ENCODE results near the gene TRIM52. TPM values are rescaled to one million over a fixed set of nuclear protein-coding genes. Genes with fewer than 3 reads are reported as not detected.
"Not testable (repeated sequence)": the region's sequence is repeated elsewhere in the genome, so short reads cannot be mapped to it uniquely, and the experiment has no call there.

Gene TRIM52
- total RNA-seq, 1 experiment from 2014 or later, result 9.3 TPM

- intact Hi-C loops (cut with micrococcal nuclease; ENCODE audit: unreplicated experiment) (no loop called here), in situ Hi-C loops (cut with HindIII; ENCODE audit: low pct_unique_long_range_greater_than_20kb, low sequenced_read_pairs) (no loop called here)
- peak; percentile 67; the same call in 1 of the 2 replicates for TF ChIP-seq SIN3A (IDR thresholded peaks at IDR 0.05; ENCODE audit: borderline replicate concordance, insufficient read depth, low read depth, low read length)
- TF ChIP-seq, protein P1, sequence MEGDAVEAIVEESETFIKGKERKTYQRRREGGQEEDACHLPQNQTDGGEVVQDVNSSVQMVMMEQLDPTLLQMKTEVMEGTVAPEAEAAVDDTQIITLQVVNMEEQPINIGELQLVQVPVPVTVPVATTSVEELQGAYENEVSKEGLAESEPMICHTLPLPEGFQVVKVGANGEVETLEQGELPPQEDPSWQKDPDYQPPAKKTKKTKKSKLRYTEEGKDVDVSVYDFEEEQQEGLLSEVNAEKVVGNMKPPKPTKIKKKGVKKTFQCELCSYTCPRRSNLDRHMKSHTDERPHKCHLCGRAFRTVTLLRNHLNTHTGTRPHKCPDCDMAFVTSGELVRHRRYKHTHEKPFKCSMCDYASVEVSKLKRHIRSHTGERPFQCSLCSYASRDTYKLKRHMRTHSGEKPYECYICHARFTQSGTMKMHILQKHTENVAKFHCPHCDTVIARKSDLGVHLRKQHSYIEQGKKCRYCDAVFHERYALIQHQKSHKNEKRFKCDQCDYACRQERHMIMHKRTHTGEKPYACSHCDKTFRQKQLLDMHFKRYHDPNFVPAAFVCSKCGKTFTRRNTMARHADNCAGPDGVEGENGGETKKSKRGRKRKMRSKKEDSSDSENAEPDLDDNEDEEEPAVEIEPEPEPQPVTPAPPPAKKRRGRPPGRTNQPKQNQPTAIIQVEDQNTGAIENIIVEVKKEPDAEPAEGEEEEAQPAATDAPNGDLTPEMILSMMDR (IDR thresholded peaks at IDR 0.05), result no peak; the same call in 1 of the 2 replicates
- TF ChIP-seq POLR2AphosphoS5 (IDR thresholded peaks at IDR 0.05; ENCODE audit: low read depth, low read length), result no peak
- H3K27ac ChIP-seq (ENCODE audit: low read length), result peak overlapping the region; percentile 58
- ChIA-PET CTCF (no interaction called here), POLR2A (no interaction called here)
- H3K36me3 ChIP-seq (ENCODE audit: control insufficient read depth, insufficient read depth, low read length), result no peaks in the 10 kb centered on the region
- no TSS peak for BruUV-seq (replicated peaks)
- H3K4me3 ChIP-seq (ENCODE audit: low read depth in 2 of 2, low read length in 2 of 2), result peak overlapping the region; percentile 65 to 94
- no peaks in the 10 kb centered on the region for H3K27me3 ChIP-seq (ENCODE audit: control insufficient read depth, insufficient read depth, low read length)
- no peaks in the 10 kb centered on the region for H3K9me3 ChIP-seq (ENCODE audit: control insufficient read depth, insufficient read depth, low read depth, low read length)
- ATAC-seq (peak; percentile 33), DNase-seq (ENCODE audit: low read depth, low spot score) (no peak)
- H3K4me1 ChIP-seq (ENCODE audit: control insufficient read depth, insufficient read depth, low read length), result peaks cover 8% of the 10 kb centered on the region
Measured at GRCh38 chr5:181217111-181217802, 43.7 kb downstream of the TRIM52 start.

DNA sequence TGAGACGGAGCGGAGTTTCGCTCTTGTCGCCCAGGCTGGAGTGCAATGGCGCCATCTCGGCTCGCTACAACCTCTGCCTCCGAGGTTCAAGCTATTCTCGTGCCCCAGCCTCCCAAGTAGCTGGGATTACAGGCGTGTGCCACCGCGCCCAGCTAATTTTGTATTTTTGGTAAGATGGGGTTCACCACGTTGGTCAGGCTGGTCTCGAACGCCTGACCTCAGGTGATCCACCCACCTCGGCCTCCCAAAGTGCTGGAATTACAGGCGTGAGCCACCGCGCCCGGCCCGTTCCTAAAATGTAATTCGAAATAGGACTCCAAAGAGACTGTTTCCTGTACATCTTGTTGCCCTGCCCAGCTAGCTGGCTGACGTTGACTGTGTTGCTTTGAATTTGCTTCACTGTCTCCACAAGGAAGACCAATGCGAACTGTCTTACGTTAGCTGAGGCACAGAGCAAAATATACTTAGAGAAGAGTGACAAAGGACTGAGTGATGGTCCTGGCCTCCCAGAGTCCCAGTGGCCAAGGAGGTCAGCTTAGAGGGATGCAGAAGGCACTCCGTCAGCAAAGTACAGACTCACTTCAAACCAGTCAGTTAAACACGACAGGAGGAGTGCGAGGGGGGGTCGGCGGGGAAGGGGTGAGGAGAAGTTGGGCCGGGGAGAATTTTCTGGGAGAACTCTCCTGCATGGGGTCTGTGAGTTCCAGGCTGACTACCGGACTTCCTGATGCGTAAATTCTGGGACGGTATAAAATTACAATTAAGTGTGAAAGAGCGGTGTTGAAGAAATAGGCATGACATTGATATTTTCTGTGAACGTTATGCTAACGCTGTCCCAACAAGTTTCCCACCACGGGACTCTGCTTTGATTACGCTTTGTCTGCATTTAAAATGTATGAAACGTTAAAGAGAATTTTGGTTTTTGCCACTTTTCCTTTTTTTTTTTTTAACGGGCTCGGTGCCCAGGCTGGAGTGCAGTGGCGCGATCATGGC, 44.6 kb downstream of the TRIM52 start:
- POLR2A ChIA-PET, result no interaction called here
- in situ Hi-C loops (cut with HindIII; ENCODE audit: low pct_unique_long_range_greater_than_20kb, low sequenced_read_pairs) (no loop called here), intact Hi-C loops (cut with micrococcal nuclease; ENCODE audit: unreplicated experiment) (no loop called here)
- TF ChIP-seq, protein P2, sequence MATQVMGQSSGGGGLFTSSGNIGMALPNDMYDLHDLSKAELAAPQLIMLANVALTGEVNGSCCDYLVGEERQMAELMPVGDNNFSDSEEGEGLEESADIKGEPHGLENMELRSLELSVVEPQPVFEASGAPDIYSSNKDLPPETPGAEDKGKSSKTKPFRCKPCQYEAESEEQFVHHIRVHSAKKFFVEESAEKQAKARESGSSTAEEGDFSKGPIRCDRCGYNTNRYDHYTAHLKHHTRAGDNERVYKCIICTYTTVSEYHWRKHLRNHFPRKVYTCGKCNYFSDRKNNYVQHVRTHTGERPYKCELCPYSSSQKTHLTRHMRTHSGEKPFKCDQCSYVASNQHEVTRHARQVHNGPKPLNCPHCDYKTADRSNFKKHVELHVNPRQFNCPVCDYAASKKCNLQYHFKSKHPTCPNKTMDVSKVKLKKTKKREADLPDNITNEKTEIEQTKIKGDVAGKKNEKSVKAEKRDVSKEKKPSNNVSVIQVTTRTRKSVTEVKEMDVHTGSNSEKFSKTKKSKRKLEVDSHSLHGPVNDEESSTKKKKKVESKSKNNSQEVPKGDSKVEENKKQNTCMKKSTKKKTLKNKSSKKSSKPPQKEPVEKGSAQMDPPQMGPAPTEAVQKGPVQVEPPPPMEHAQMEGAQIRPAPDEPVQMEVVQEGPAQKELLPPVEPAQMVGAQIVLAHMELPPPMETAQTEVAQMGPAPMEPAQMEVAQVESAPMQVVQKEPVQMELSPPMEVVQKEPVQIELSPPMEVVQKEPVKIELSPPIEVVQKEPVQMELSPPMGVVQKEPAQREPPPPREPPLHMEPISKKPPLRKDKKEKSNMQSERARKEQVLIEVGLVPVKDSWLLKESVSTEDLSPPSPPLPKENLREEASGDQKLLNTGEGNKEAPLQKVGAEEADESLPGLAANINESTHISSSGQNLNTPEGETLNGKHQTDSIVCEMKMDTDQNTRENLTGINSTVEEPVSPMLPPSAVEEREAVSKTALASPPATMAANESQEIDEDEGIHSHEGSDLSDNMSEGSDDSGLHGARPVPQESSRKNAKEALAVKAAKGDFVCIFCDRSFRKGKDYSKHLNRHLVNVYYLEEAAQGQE (IDR thresholded peaks at IDR 0.05; ENCODE audit: insufficient read depth in 1 of 2, low read depth in 2 of 2, low read length in 1 of 2), result no peak
- TF ChIP-seq SIN3A (IDR thresholded peaks at IDR 0.05; ENCODE audit: borderline replicate concordance, insufficient read depth, low read depth, low read length), result 0 out of 2 replicates have a peak, but pooled peaks have one; percentile 40
- H3K27ac ChIP-seq (ENCODE audit: low read length), result peak overlapping the region; percentile 83
- no peaks in the 10 kb centered on the region for H3K27me3 ChIP-seq (ENCODE audit: control insufficient read depth, insufficient read depth, low read length)
- H3K36me3 ChIP-seq (ENCODE audit: control insufficient read depth, insufficient read depth, low read length), result no peaks in the 10 kb centered on the region
- no TSS peak for BruUV-seq (replicated peaks)
- peak overlapping the region; percentile 65 to 94 for H3K4me3 ChIP-seq (ENCODE audit: low read depth in 2 of 2, low read length in 2 of 2)
- DNase-seq (ENCODE audit: low read depth, low spot score) (peak; percentile 80), ATAC-seq (peak; percentile 20)
- peaks cover 8% of the 10 kb centered on the region for H3K4me1 ChIP-seq (ENCODE audit: control insufficient read depth, insufficient read depth, low read length)
- CTCF ChIA-PET, result interaction anchor here (0.6 kb wide), 1 partner anchor 9 kb away, joined by 3 read pairs; no protein-coding TSS in a partner anchor
- no peaks in the 10 kb centered on the region for H3K9me3 ChIP-seq (ENCODE audit: control insufficient read depth, insufficient read depth, low read depth, low read length)

GRCh38 chr5:181214249-181214648, 46.7 kb downstream of the TRIM52 start:
- BruUV-seq (replicated peaks); DNase-seq (ENCODE audit: low read depth, low spot score); CTCF ChIA-PET; H3K27me3 ChIP-seq (ENCODE audit: control insufficient read depth, insufficient read depth, low read length); intact Hi-C loops (cut with micrococcal nuclease; ENCODE audit: unreplicated experiment); H3K36me3 ChIP-seq (ENCODE audit: control insufficient read depth, insufficient read depth, low read length); H3K27ac ChIP-seq (ENCODE audit: low read length); H3K4me3 ChIP-seq (ENCODE audit: low read depth in 2 of 2, low read length in 2 of 2); ATAC-seq; in situ Hi-C loops (cut with HindIII; ENCODE audit: low pct_unique_long_range_greater_than_20kb, low sequenced_read_pairs); H3K9me3 ChIP-seq (ENCODE audit: control insufficient read depth, insufficient read depth, low read depth, low read length); H3K4me1 ChIP-seq (ENCODE audit: control insufficient read depth, insufficient read depth, low read length): not testable (repeated sequence)
- POLR2A ChIA-PET, result interaction anchor here (0.7 kb wide), 1 partner anchor 29 kb away, joined by 3 read pairs; no protein-coding TSS in a partner anchor
